Measurements from ENCODE around the gene NIP7. TPM values are rescaled to one million over a fixed set of nuclear protein-coding genes. Genes with fewer than 3 reads are reported as not detected.
A peak's percentile ranks its signal among the peaks of the same experiment; 100 is the strongest.

Gene NIP7
- total RNA-seq, 1 experiment from 2014 or later = 72.8 TPM

DNA sequence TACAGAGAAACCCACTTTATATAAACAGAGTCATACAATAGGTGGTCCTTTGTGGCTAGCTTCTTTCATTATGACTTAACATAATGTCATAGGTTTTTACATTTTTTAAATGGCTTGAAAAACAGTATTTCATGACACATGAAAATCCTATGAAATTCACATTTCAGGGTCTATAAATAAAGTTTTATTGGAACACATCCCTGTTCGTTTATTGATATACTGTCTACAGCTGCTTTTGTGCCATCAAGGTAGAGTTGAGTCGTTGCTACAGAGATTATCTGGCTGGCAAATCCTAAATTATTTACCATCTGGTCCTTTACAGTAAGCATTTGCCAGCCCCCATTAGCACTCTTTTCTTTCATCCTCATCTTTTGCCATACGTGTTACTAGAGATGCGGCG is 26.1 kb upstream of the NIP7 start:
- H2BK5ac ChIP-seq (ENCODE audit: insufficient read length, low read length) = no peak overlapping the region

More for the DNA sequence above, 26.1 kb upstream of the NIP7 start:
- Histone ChIP-seq H3K4me2 (ENCODE audit: insufficient read depth, insufficient read length, low read length) (no peak overlapping the region), H4K91ac (ENCODE audit: insufficient read length, low read depth, low read length) (no peak overlapping the region), H3K14ac (ENCODE audit: insufficient read depth, low read length) (no peak overlapping the region), H3K18ac (ENCODE audit: insufficient read length, low read depth, low read length) (no peak overlapping the region), H3K9me3 (ENCODE audit: control insufficient read depth, low read depth, low read length) (no peaks in the 10 kb centered on the region), H3K23ac (ENCODE audit: insufficient read length, low read depth, low read length) (no peak overlapping the region), H4K8ac (replicated peaks; ENCODE audit: insufficient read length, low read depth, low read length) (no peak overlapping the region), H2BK15ac (ENCODE audit: low read depth, low read length) (no peak overlapping the region), H3K79me1 (ENCODE audit: insufficient read depth, low read depth, low read length, poor library complexity, severe bottlenecking) (peaks cover 7% of the 10 kb centered on the region), H4K5ac (ENCODE audit: insufficient read length, low read depth, low read length) (no peak overlapping the region), H2BK12ac (ENCODE audit: insufficient read length, low read depth, low read length) (no peak overlapping the region), H3K9ac (ENCODE audit: extremely low read depth, insufficient read length, low read length) (no peak overlapping the region), H2AFZ (ENCODE audit: low read length) (no peak overlapping the region), H3K27ac (ENCODE audit: insufficient read length, low read depth, low read length) (no peak overlapping the region), H2AK5ac (ENCODE audit: insufficient read length, low read length) (no peak overlapping the region), H3K56ac (ENCODE audit: insufficient read length, low read depth, low read length) (no peak overlapping the region), H2BK20ac (ENCODE audit: low read depth, low read length, poor library complexity, severe bottlenecking) (no peak overlapping the region), H3T11ph (ENCODE audit: low read length) (no peak overlapping the region), H3K79me2 (ENCODE audit: insufficient read depth, low read length) (peaks cover 3% of the 10 kb centered on the region; the same call in 1 of the 2 replicates), H3K27me3 (ENCODE audit: insufficient read depth, low read length) (no peaks in the 10 kb centered on the region), H2BK120ac (ENCODE audit: low read depth, low read length, poor library complexity, severe bottlenecking) (no peak overlapping the region), H3K4me1 (ENCODE audit: insufficient read depth, low read length) (peaks cover 2% of the 10 kb centered on the region; the same call in 1 of the 2 replicates), H4K20me1 (ENCODE audit: control insufficient read depth, insufficient read depth, insufficient read length) (no peaks in the 10 kb centered on the region), H3K4ac (ENCODE audit: low read depth, low read length) (no peak overlapping the region), H3K23me2 (ENCODE audit: insufficient read length, low read depth, low read length, poor library complexity, severe bottlenecking) (peaks cover 6% of the 10 kb centered on the region)
- no peak for DNase-seq
- TF ChIP-seq, protein P1, sequence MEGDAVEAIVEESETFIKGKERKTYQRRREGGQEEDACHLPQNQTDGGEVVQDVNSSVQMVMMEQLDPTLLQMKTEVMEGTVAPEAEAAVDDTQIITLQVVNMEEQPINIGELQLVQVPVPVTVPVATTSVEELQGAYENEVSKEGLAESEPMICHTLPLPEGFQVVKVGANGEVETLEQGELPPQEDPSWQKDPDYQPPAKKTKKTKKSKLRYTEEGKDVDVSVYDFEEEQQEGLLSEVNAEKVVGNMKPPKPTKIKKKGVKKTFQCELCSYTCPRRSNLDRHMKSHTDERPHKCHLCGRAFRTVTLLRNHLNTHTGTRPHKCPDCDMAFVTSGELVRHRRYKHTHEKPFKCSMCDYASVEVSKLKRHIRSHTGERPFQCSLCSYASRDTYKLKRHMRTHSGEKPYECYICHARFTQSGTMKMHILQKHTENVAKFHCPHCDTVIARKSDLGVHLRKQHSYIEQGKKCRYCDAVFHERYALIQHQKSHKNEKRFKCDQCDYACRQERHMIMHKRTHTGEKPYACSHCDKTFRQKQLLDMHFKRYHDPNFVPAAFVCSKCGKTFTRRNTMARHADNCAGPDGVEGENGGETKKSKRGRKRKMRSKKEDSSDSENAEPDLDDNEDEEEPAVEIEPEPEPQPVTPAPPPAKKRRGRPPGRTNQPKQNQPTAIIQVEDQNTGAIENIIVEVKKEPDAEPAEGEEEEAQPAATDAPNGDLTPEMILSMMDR (conservative IDR thresholded peaks at IDR 0.05) = no peak
- peak overlapping the region; percentile 10 to 24; a peak in 3 of 5 replicates for H3K4me3 Mint-ChIP-seq
- peaks cover 7 to 10% of the 10 kb centered on the region in 2 experiments for H3K4me1 Mint-ChIP-seq
- no peaks in the 10 kb centered on the region; a peak in 2 of 5 replicates for H3K9me3 Mint-ChIP-seq
- peak overlapping the region in 1 of 3 experiments; percentile 16; a peak in 1 of 7 replicates for H3K27ac Mint-ChIP-seq
- no peaks in the 10 kb centered on the region; the same call in 1 of the 2 replicates for H3K27me3 Mint-ChIP-seq (ENCODE audit: low read depth)
- peaks cover 24 to 48% (median 37%) of the 10 kb centered on the region in 3 experiments; a peak in 6 of 7 replicates for H3K36me3 Mint-ChIP-seq (ENCODE audit: insufficient read depth in 1 of 3, low read depth in 3 of 3)
- no CpG with 5 or more reads among the region's 5 CpGs for WGBS (ENCODE audit: extremely low coverage, insufficient read length, low lambda C conversion rate)

Data from H9 (cell line).